Measurements from ENCODE around the gene TCAIM.
"Not testable (repeated sequence)": the region's sequence is repeated elsewhere in the genome, so short reads cannot be mapped to it uniquely, and the experiment has no call there.

The TCAIM gene

DNA sequence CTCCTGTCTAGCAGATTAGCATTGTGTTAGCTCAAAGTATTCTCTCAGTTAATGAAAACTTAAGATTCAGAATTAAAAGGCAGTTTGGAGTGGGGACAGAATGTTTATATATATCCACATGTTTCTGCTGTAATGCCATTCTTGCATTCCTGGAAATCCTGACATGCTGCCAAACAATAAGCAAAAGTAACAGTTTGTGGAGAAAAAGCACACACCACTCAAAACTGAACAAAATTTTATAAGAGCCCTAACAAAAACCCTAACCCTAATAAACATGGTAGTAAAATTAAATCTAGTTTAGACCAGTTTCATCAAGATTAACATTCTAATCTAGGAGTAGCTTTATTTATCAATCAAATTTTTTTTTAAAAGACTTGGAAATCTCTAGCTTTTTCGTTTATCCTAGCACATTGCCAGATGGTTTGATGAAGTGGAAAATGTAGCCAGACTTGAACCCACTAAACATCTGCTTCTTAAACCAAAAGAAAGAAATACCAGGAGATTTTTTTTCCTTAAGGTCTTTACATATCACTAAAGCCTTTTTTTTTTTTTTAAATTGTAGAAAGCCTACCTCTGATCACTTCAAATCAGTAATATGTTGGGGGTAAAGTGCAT, 3.7 kb downstream of the TCAIM start:
- Histone ChIP-seq H3K4me3 (ENCODE audit: low read depth in 1 of 5, low read length in 5 of 5) (no peak overlapping the region), H3K9me3 (ENCODE audit: control insufficient read depth in 5 of 5, low read length in 5 of 5) (no peaks in the 10 kb centered on the region), H3K27me3 (ENCODE audit: control insufficient read depth in 5 of 5, insufficient read depth in 4 of 5, low read length in 5 of 5) (no peaks in the 10 kb centered on the region), H3K36me3 (ENCODE audit: control insufficient read depth in 5 of 5, insufficient read depth in 5 of 5, low read length in 5 of 5) (no peaks in the 10 kb centered on the region), H3K9ac (ENCODE audit: low read length in 5 of 5) (no peak overlapping the region), H3K4me1 (ENCODE audit: control insufficient read depth in 5 of 5, insufficient read depth in 5 of 5, low read length in 5 of 5) (peaks cover 3 to 21% (median 16%) of the 10 kb centered on the region in 5 donors), H3K27ac (ENCODE audit: low read depth, low read length) (no peak overlapping the region)

- Histone ChIP-seq H3K27ac (ENCODE audit: low read depth, low read length) (no peak overlapping the region), H3K9me3 (ENCODE audit: control insufficient read depth in 5 of 5, low read length in 5 of 5) (no peaks in the 10 kb centered on the region), H3K27me3 (ENCODE audit: control insufficient read depth in 5 of 5, insufficient read depth in 4 of 5, low read length in 5 of 5) (no peaks in the 10 kb centered on the region), H3K4me1 (ENCODE audit: control insufficient read depth in 5 of 5, insufficient read depth in 5 of 5, low read length in 5 of 5) (peaks cover 3 to 13% (median 12%) of the 10 kb centered on the region in 5 donors), H3K4me3 (ENCODE audit: low read depth in 1 of 5, low read length in 5 of 5) (no peak overlapping the region), H3K9ac (ENCODE audit: low read length in 5 of 5) (no peak overlapping the region), H3K36me3 (ENCODE audit: control insufficient read depth in 5 of 5, insufficient read depth in 5 of 5, low read length in 5 of 5) (no peaks in the 10 kb centered on the region)
These were observed 4.9 kb downstream of the TCAIM start for GRCh38 chr3:44343421-44343820.

DNA sequence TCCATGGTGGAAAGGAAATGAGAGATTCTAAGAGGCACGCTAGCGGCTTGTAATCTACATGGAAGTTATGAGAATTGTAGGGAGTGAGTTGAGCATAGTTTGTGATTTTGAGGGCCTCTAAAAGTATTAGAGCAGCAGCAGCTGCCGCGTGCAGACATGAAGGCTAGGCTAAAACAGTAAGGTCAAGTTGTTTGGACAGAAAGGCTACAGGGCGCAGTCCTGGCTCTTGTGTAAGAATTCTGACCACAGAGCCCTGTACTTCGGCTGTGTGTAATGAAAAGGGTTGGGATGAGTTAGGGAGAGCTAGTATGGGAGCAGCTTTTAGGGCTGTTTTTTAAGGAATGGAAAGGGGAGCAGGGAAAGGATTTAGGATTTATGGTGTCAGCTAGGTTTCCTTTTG, 8.0 kb downstream of the TCAIM start:
- H3K9me3 ChIP-seq (ENCODE audit: control insufficient read depth in 5 of 5, low read length in 5 of 5); H3K4me3 ChIP-seq (ENCODE audit: low read depth in 1 of 5, low read length in 5 of 5); H3K4me1 ChIP-seq (ENCODE audit: control insufficient read depth in 5 of 5, insufficient read depth in 5 of 5, low read length in 5 of 5); H3K36me3 ChIP-seq (ENCODE audit: control insufficient read depth in 5 of 5, insufficient read depth in 5 of 5, low read length in 5 of 5); H3K27ac ChIP-seq (ENCODE audit: low read depth, low read length); H3K27me3 ChIP-seq (ENCODE audit: control insufficient read depth in 5 of 5, insufficient read depth in 4 of 5, low read length in 5 of 5); H3K9ac ChIP-seq (ENCODE audit: low read length in 5 of 5): not testable (repeated sequence)

GRCh38 chr3:44348993-44349392, 10.4 kb downstream of the TCAIM start:
- Histone ChIP-seq H3K4me3 (ENCODE audit: low read depth in 1 of 5, low read length in 5 of 5) (no peak overlapping the region), H3K9me3 (ENCODE audit: control insufficient read depth in 5 of 5, low read length in 5 of 5) (no peaks in the 10 kb centered on the region), H3K36me3 (ENCODE audit: control insufficient read depth in 5 of 5, insufficient read depth in 5 of 5, low read length in 5 of 5) (peaks cover 0 to 2% (median 0%) of the 10 kb centered on the region in 5 donors), H3K9ac (ENCODE audit: low read length in 5 of 5) (no peak overlapping the region), H3K4me1 (ENCODE audit: control insufficient read depth in 5 of 5, insufficient read depth in 5 of 5, low read length in 5 of 5) (peaks cover 0 to 4% (median 0%) of the 10 kb centered on the region in 5 donors), H3K27me3 (ENCODE audit: control insufficient read depth in 5 of 5, insufficient read depth in 4 of 5, low read length in 5 of 5) (no peaks in the 10 kb centered on the region), H3K27ac (ENCODE audit: low read depth, low read length) (no peak overlapping the region)

- H3K9me3 ChIP-seq (ENCODE audit: control insufficient read depth in 5 of 5, low read length in 5 of 5): no peaks in the 10 kb centered on the region
- H3K27ac ChIP-seq (ENCODE audit: low read depth, low read length): no peak overlapping the region
- no peak overlapping the region for H3K9ac ChIP-seq (ENCODE audit: low read length in 5 of 5)
- peaks cover 0 to 8% (median 5%) of the 10 kb centered on the region in 5 donors for H3K4me1 ChIP-seq (ENCODE audit: control insufficient read depth in 5 of 5, insufficient read depth in 5 of 5, low read length in 5 of 5)
- H3K27me3 ChIP-seq (ENCODE audit: control insufficient read depth in 5 of 5, insufficient read depth in 4 of 5, low read length in 5 of 5): no peaks in the 10 kb centered on the region
- peaks cover 0 to 12% (median 4%) of the 10 kb centered on the region in 5 donors for H3K36me3 ChIP-seq (ENCODE audit: control insufficient read depth in 5 of 5, insufficient read depth in 5 of 5, low read length in 5 of 5)
- H3K4me3 ChIP-seq (ENCODE audit: low read depth in 1 of 5, low read length in 5 of 5): no peak overlapping the region
These were observed 14.9 kb downstream of the TCAIM start for GRCh38 chr3:44353355-44353924.

DNA sequence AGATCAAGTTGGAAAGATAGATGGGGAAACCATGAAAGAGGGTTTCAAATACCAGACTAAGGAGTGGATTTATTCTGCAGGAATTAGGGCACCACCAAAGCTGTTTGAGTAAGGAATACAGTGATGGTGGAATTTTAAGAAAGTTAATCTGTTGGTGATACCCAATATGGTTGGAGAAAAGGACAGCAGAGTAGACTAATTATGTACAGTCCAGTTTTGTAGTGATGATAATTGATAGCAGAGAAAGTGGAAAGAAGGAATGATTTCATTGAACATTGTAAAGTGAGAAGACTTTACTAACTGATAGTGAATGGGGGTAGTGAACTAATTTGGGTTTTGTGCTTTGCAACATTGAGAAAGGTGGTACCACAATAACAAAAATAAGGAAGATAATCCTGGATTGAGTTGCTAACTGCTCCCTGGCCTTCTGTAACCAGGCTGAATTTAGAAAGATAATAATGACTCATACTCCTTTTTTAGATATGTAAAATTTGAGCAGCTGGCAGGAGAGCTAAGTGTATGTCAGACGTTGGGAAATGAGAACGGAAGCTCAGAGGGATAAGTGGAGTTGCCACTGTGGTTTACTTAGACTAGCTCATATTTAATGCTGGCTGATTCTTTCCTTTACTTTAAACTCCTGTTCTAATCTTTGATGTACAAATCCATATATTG, 16.9 kb downstream of the TCAIM start:
- no peak overlapping the region for H3K9ac ChIP-seq (ENCODE audit: low read length in 5 of 5)
- no peak overlapping the region for H3K4me3 ChIP-seq (ENCODE audit: low read depth in 1 of 5, low read length in 5 of 5)
- H3K4me1 ChIP-seq (ENCODE audit: control insufficient read depth in 5 of 5, insufficient read depth in 5 of 5, low read length in 5 of 5): peaks cover 0 to 11% (median 5%) of the 10 kb centered on the region in 5 donors
- no peak overlapping the region for H3K27ac ChIP-seq (ENCODE audit: low read depth, low read length)
- peaks cover 6 to 17% (median 9%) of the 10 kb centered on the region in 5 donors for H3K36me3 ChIP-seq (ENCODE audit: control insufficient read depth in 5 of 5, insufficient read depth in 5 of 5, low read length in 5 of 5)
- no peaks in the 10 kb centered on the region for H3K27me3 ChIP-seq (ENCODE audit: control insufficient read depth in 5 of 5, insufficient read depth in 4 of 5, low read length in 5 of 5)
- no peaks in the 10 kb centered on the region for H3K9me3 ChIP-seq (ENCODE audit: control insufficient read depth in 5 of 5, low read length in 5 of 5)

DNA sequence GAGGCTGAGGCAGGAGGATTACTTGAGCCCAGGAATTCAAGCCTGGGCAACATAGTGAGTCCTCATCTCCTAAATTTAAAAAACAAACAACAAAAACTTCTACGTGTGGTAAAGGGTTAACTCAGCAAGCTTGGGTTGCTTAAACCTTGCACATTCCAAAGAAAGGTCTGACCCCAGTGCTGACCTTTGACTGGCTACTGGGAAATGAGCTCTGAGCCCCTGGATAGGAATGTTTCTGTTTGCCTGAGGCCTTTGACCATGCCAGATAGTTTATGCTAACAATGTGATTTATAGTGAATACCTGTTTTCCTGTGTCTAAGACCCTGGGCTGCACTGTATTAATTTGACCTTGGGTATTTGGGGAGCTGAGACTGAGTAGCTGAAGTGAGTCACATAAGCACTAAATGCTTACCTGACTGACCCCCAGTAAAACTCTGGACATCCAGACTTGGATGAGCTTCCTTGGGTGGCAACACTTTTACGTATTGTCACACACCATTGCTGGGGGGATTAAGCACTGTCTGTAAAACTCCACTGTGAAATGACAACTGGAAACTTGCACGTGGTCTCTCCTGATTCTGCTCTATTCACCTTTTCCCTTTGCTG, 20.7 kb downstream of the TCAIM start:
- Histone ChIP-seq H3K36me3 (ENCODE audit: control insufficient read depth in 5 of 5, insufficient read depth in 5 of 5, low read length in 5 of 5) (peaks cover 6 to 21% (median 9%) of the 10 kb centered on the region in 5 donors), H3K9me3 (ENCODE audit: control insufficient read depth in 5 of 5, low read length in 5 of 5) (no peaks in the 10 kb centered on the region), H3K27me3 (ENCODE audit: control insufficient read depth in 5 of 5, insufficient read depth in 4 of 5, low read length in 5 of 5) (no peaks in the 10 kb centered on the region), H3K27ac (ENCODE audit: low read depth, low read length) (no peak overlapping the region), H3K4me1 (ENCODE audit: control insufficient read depth in 5 of 5, insufficient read depth in 5 of 5, low read length in 5 of 5) (peaks cover 0 to 11% (median 5%) of the 10 kb centered on the region in 5 donors), H3K4me3 (ENCODE audit: low read depth in 1 of 5, low read length in 5 of 5) (no peak overlapping the region), H3K9ac (ENCODE audit: low read length in 5 of 5) (no peak overlapping the region)

DNA sequence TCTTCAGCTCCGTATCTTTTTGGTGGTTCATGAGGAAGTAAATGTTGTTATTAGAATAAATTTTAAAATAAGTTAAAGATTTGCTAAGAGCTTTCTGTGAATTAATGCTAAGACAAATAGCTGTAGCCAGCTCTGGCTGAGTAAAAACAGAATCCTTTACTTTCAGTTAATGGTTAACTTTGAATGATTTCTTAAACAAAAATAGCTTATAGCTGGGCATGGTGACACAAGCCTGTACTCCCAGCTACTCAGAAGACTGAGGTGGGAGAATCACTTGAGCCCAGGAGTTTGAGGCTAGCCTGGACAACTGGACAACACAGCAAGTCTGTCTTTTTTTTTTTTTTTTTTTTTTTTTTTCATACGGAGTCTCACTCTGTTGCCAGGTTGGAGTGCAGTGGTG, 25.0 kb downstream of the TCAIM start:
- no peaks in the 10 kb centered on the region for H3K27me3 ChIP-seq (ENCODE audit: control insufficient read depth in 5 of 5, insufficient read depth in 4 of 5, low read length in 5 of 5)
- H3K9me3 ChIP-seq (ENCODE audit: control insufficient read depth in 5 of 5, low read length in 5 of 5): no peaks in the 10 kb centered on the region
- H3K4me3 ChIP-seq (ENCODE audit: low read depth in 1 of 5, low read length in 5 of 5): no peak overlapping the region
- H3K9ac ChIP-seq (ENCODE audit: low read length in 5 of 5): no peak overlapping the region
- peaks cover 0 to 3% (median 0%) of the 10 kb centered on the region in 5 donors for H3K4me1 ChIP-seq (ENCODE audit: control insufficient read depth in 5 of 5, insufficient read depth in 5 of 5, low read length in 5 of 5)
- no peak overlapping the region for H3K27ac ChIP-seq (ENCODE audit: low read depth, low read length)
- H3K36me3 ChIP-seq (ENCODE audit: control insufficient read depth in 5 of 5, insufficient read depth in 5 of 5, low read length in 5 of 5): peaks cover 4 to 23% (median 8%) of the 10 kb centered on the region in 5 donors

DNA sequence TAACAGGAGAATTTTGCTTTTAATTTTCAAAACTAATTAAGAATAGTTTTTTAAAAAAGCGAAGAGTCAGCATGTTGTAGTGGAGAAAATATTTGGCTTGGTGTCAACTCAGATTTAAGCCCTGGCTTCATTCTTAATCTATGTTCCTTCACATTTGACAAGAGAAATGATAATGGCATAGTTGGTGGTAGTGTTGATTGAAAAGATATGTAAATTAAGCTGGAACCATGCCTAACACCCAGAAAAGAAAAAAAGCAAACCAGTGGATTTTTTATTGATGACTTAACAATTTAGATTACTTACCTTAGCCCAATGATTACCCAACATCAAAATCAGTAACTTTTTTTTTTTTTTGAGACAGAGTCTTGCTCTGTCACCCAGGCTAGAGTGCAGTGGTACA, 27.4 kb downstream of the TCAIM start:
- no peaks in the 10 kb centered on the region for H3K9me3 ChIP-seq (ENCODE audit: control insufficient read depth in 5 of 5, low read length in 5 of 5)

GRCh38 chr3:44375450-44375849, 36.9 kb downstream of the TCAIM start:
- Histone ChIP-seq H3K9ac (ENCODE audit: low read length in 5 of 5) (no peak overlapping the region), H3K4me1 (ENCODE audit: control insufficient read depth in 5 of 5, insufficient read depth in 5 of 5, low read length in 5 of 5) (no peaks in the 10 kb centered on the region), H3K9me3 (ENCODE audit: control insufficient read depth in 5 of 5, low read length in 5 of 5) (peaks cover 0 to 2% (median 0%) of the 10 kb centered on the region in 5 donors), H3K27me3 (ENCODE audit: control insufficient read depth in 5 of 5, insufficient read depth in 4 of 5, low read length in 5 of 5) (no peaks in the 10 kb centered on the region), H3K27ac (ENCODE audit: low read depth, low read length) (no peak overlapping the region), H3K36me3 (ENCODE audit: control insufficient read depth in 5 of 5, insufficient read depth in 5 of 5, low read length in 5 of 5) (peaks cover 0 to 11% (median 10%) of the 10 kb centered on the region in 5 donors), H3K4me3 (ENCODE audit: low read depth in 1 of 5, low read length in 5 of 5) (no peak overlapping the region)

More for the DNA sequence above, 27.4 kb downstream of the TCAIM start:
- Histone ChIP-seq H3K4me1 (ENCODE audit: control insufficient read depth in 5 of 5, insufficient read depth in 5 of 5, low read length in 5 of 5) (no peaks in the 10 kb centered on the region), H3K9ac (ENCODE audit: low read length in 5 of 5) (no peak overlapping the region), H3K4me3 (ENCODE audit: low read depth in 1 of 5, low read length in 5 of 5) (no peak overlapping the region), H3K27me3 (ENCODE audit: control insufficient read depth in 5 of 5, insufficient read depth in 4 of 5, low read length in 5 of 5) (no peaks in the 10 kb centered on the region), H3K27ac (ENCODE audit: low read depth, low read length) (no peak overlapping the region), H3K36me3 (ENCODE audit: control insufficient read depth in 5 of 5, insufficient read depth in 5 of 5, low read length in 5 of 5) (peaks cover 3 to 23% (median 6%) of the 10 kb centered on the region in 5 donors)
